Neural cell (in vitro differentiated cells): ENCODE results near the gene PDE4D. TPM values are rescaled to one million over a fixed set of nuclear protein-coding genes. Genes with fewer than 3 reads are reported as not detected.

Experiments used
- H2AFZ ChIP-seq: fragments of 200-600, 300-800 bp; sonication (generic), shearing (Covaris generic); 2 replicates; pipeline ENCODE4 v1.6.0; 2014; ENCODE audit warnings: low read depth, mild to moderate bottlenecking, antibody characterized with exemption, low read length, moderate library complexity
- H3F3A ChIP-seq: fragments of 200-600 bp; shearing (Covaris generic); 2 replicates; pipeline ENCODE4 v1.6.1; 2016; ENCODE audit warnings: mild to moderate bottlenecking, moderate library complexity, mixed read lengths, antibody characterized with exemption, low read length; ENCODE audit not compliant: insufficient read depth, poor library complexity, severe bottlenecking
- H3K27ac ChIP-seq: fragments of 200-600, 300-800 bp; sonication (generic), shearing (Covaris generic); 2 replicates; pipeline ENCODE4 v1.5.1; 2014; ENCODE audit warnings: mild to moderate bottlenecking, low read length, moderate library complexity
- H3K27me3 ChIP-seq: fragments of 300-800, 200-600 bp; sonication (generic), shearing (Covaris generic); 2 replicates; pipeline ENCODE4 v1.6.0; 2014; ENCODE audit warnings: mild to moderate bottlenecking, low read depth, low read length, moderate library complexity; ENCODE audit not compliant: insufficient read depth
- H3K36me3 ChIP-seq: fragments of 300-800, 200-600 bp; sonication (generic), shearing (Covaris generic); 2 replicates; pipeline ENCODE4 v1.5.1; 2014; ENCODE audit warnings: mild to moderate bottlenecking, antibody characterized with exemption, low read length, moderate library complexity; ENCODE audit not compliant: insufficient read depth
- H3K4me2 ChIP-seq: fragments of 300-800, 200-600 bp; sonication (generic), shearing (Covaris generic); 2 replicates; pipeline ENCODE4 v1.6.0; 2014; ENCODE audit warnings: mild to moderate bottlenecking, low read length
- H3K4me3 ChIP-seq: fragments of 300-800, 200-600 bp; sonication (generic), shearing (Covaris generic); 2 replicates; pipeline ENCODE4 v1.5.1; 2014; ENCODE audit warnings: mild to moderate bottlenecking, low read length, moderate library complexity
- H3K79me2 ChIP-seq: fragments of 200-600 bp; shearing (Covaris generic); replicated peaks from 2 replicates; pipeline ENCODE4 v1.6.0; 2014; ENCODE audit warnings: mild to moderate bottlenecking, low read length, moderate library complexity; ENCODE audit not compliant: insufficient read depth
- H3K9ac ChIP-seq: fragments of 300-800, 200-600 bp; sonication (generic), shearing (Covaris generic); 2 replicates; pipeline ENCODE4 v1.6.1; 2016; ENCODE audit warnings: mild to moderate bottlenecking, low read length, mixed read lengths
- H3K9me2 ChIP-seq: fragments of 200-600 bp; shearing (Covaris generic); 2 replicates; pipeline ENCODE4 v1.6.1; 2016; ENCODE audit warnings: mild to moderate bottlenecking, low read length, mixed read lengths; ENCODE audit not compliant: insufficient read depth
- H3K9me3 ChIP-seq: fragments of 200-600, 300-800 bp; sonication (generic), shearing (Covaris generic); 2 replicates; pipeline ENCODE4 v1.6.1; 2016; ENCODE audit warnings: mild to moderate bottlenecking, mixed run types, low read length, moderate library complexity, mixed read lengths
- H4K20me1 ChIP-seq: fragments of 200-600 bp; shearing (Covaris generic); 2 replicates; pipeline ENCODE4 v1.6.1; 2016; ENCODE audit warnings: mild to moderate bottlenecking, mixed run types; ENCODE audit not compliant: insufficient read depth
- EP300 ChIP-seq: fragments of 450-650 bp; conservative IDR thresholded peaks from 2 replicates; pipeline ENCODE4 v1.6.1; 2014; ENCODE audit warnings: antibody characterized with exemption, mild to moderate bottlenecking, moderate library complexity; ENCODE audit not compliant: poor library complexity, severe bottlenecking
- EZH2 ChIP-seq: fragments of 200-600, 300-800 bp; shearing (Covaris generic), sonication (generic); IDR thresholded peaks from 2 replicates; pipeline ENCODE4 v1.6.1; 2014; ENCODE audit warnings: antibody characterized with exemption, low read length, borderline replicate concordance, mild to moderate bottlenecking; ENCODE audit not compliant: insufficient read depth, poor library complexity, severe bottlenecking
- MXI1 ChIP-seq: fragments of 450-650 bp; conservative IDR thresholded peaks from 2 replicates; pipeline ENCODE4 v1.6.1; 2014; ENCODE audit warnings: antibody characterized with exemption, mild to moderate bottlenecking; ENCODE audit not compliant: poor library complexity, severe bottlenecking
- POLR2AphosphoS5 ChIP-seq: IDR thresholded peaks from 2 replicates; pipeline ENCODE4 v1.6.1; 2012
- RAD21 ChIP-seq: fragments of 450-650 bp; conservative IDR thresholded peaks from 2 replicates; pipeline ENCODE4 v1.6.1; 2014; ENCODE audit warnings: antibody characterized with exemption, mild to moderate bottlenecking, moderate library complexity
- SMC3 ChIP-seq: fragments of 450-650 bp; conservative IDR thresholded peaks from 2 replicates; pipeline ENCODE4 v1.6.1; 2014; ENCODE audit warnings: antibody characterized with exemption, mild to moderate bottlenecking, moderate library complexity; ENCODE audit not compliant: poor library complexity
- TAF1 ChIP-seq: IDR thresholded peaks from 2 replicates; pipeline ENCODE4 v1.6.1; 2012; ENCODE audit warnings: low read depth
- polyA plus RNA-seq: library from polyadenylated mRNA; depleted of rRNA; stranded (reverse); fragments of >200 nt; gene quantifications from 2 replicates; pipeline ENCODE4 v1.2.3, GENCODE V29; 2014
- TF ChIP-seq, protein P1 (sequence below): IDR thresholded peaks from 2 replicates; pipeline ENCODE4 v1.6.1; 2012; ENCODE audit warnings: borderline replicate concordance
- TF ChIP-seq, protein P2 (sequence below): fragments of 450-650 bp; IDR thresholded peaks from 2 replicates; pipeline ENCODE4 v1.5.1; 2014; ENCODE audit warnings: antibody characterized with exemption, mild to moderate bottlenecking, moderate library complexity; ENCODE audit not compliant: poor library complexity, severe bottlenecking

The PDE4D gene
- polyA plus RNA-seq, 1 donor from 2014 or later, result 42.8 TPM

- Histone ChIP-seq H3K79me2 (no peaks in the 10 kb centered on the region), H3K36me3 (no peaks in the 10 kb centered on the region), H4K20me1 (no peaks in the 10 kb centered on the region), H2AFZ (no peak overlapping the region), H3K9ac (peak overlapping the region; percentile 82), H3F3A (no peaks in the 10 kb centered on the region), H3K4me2 (peak overlapping the region; percentile 76), H3K9me2 (no peaks in the 10 kb centered on the region), H3K4me3 (peak overlapping the region; percentile 60), H3K27me3 (no peaks in the 10 kb centered on the region), H3K27ac (peak overlapping the region; percentile 99), H3K9me3 (no peaks in the 10 kb centered on the region)
- TF ChIP-seq EP300 (no peak), MXI1 (no peak), TAF1 (no peak), RAD21 (no peak), POLR2AphosphoS5 (no peak), EZH2 (no peak), SMC3 (no peak)
- TF ChIP-seq, protein P1, sequence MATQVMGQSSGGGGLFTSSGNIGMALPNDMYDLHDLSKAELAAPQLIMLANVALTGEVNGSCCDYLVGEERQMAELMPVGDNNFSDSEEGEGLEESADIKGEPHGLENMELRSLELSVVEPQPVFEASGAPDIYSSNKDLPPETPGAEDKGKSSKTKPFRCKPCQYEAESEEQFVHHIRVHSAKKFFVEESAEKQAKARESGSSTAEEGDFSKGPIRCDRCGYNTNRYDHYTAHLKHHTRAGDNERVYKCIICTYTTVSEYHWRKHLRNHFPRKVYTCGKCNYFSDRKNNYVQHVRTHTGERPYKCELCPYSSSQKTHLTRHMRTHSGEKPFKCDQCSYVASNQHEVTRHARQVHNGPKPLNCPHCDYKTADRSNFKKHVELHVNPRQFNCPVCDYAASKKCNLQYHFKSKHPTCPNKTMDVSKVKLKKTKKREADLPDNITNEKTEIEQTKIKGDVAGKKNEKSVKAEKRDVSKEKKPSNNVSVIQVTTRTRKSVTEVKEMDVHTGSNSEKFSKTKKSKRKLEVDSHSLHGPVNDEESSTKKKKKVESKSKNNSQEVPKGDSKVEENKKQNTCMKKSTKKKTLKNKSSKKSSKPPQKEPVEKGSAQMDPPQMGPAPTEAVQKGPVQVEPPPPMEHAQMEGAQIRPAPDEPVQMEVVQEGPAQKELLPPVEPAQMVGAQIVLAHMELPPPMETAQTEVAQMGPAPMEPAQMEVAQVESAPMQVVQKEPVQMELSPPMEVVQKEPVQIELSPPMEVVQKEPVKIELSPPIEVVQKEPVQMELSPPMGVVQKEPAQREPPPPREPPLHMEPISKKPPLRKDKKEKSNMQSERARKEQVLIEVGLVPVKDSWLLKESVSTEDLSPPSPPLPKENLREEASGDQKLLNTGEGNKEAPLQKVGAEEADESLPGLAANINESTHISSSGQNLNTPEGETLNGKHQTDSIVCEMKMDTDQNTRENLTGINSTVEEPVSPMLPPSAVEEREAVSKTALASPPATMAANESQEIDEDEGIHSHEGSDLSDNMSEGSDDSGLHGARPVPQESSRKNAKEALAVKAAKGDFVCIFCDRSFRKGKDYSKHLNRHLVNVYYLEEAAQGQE, result no peak
- TF ChIP-seq, protein P2, sequence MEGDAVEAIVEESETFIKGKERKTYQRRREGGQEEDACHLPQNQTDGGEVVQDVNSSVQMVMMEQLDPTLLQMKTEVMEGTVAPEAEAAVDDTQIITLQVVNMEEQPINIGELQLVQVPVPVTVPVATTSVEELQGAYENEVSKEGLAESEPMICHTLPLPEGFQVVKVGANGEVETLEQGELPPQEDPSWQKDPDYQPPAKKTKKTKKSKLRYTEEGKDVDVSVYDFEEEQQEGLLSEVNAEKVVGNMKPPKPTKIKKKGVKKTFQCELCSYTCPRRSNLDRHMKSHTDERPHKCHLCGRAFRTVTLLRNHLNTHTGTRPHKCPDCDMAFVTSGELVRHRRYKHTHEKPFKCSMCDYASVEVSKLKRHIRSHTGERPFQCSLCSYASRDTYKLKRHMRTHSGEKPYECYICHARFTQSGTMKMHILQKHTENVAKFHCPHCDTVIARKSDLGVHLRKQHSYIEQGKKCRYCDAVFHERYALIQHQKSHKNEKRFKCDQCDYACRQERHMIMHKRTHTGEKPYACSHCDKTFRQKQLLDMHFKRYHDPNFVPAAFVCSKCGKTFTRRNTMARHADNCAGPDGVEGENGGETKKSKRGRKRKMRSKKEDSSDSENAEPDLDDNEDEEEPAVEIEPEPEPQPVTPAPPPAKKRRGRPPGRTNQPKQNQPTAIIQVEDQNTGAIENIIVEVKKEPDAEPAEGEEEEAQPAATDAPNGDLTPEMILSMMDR, result no peak
Measured at GRCh38 chr5:59128646-59129290, 764.8 kb downstream of the PDE4D start.

DNA sequence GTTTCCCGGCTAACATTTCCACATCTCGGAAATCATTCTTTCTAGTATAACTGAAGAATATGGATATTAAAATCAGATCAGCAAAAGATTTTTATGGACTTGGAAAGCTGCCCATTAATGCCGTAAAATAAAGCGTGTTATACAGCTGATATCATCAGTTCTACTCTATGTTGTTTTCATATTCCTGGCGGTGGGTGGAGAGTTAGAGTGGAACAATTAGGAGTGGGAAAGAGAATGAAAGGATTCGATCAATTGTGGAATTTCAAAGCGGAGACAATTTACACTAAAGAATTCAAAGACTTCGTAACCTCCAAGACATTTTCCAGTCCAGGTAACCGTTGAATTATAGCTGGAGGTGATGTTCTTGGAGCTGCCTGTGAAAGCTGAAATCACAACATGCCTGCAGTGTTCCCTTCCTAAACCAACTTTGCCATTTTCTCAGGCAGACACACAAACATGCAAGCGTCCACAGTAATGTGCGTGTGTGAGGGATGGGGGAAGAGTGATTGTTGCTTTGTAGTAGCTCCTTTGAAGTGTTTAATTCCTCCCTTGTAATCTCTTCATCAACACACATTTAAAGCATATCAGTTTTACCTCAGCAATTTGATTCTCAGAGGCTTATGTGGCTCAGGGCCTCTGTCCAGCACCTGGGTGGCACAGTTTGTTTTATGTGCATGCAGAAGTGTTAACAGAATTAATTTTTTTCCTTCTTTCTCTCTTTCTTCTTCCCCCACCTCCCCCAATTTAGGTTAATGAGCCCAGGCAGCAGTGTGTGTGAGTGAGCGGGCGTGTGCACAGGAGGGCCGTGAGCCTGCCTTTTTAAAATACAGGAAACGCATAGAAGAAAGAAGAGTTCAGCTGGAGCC lies 766.6 kb downstream of the PDE4D start:
- no peaks in the 10 kb centered on the region for H3K27me3 ChIP-seq
- no peaks in the 10 kb centered on the region for H3K9me3 ChIP-seq
- peak overlapping the region; percentile 81 for H3K4me2 ChIP-seq
- no peaks in the 10 kb centered on the region for H3K79me2 ChIP-seq
- H3K4me3 ChIP-seq, result peak overlapping the region; percentile 60
- no peaks in the 10 kb centered on the region for H3F3A ChIP-seq
- H3K9me2 ChIP-seq, result no peaks in the 10 kb centered on the region
- peak overlapping the region; percentile 99 for H3K27ac ChIP-seq
- no peaks in the 10 kb centered on the region for H3K36me3 ChIP-seq
- H2AFZ ChIP-seq, result peak overlapping the region; percentile 51
- peak; percentile 17 for TF ChIP-seq TAF1
- TF ChIP-seq, protein P1, result peak; percentile 98
- TF ChIP-seq MXI1, result no peak
- no peak for TF ChIP-seq EZH2
- TF ChIP-seq SMC3, result no peak
- TF ChIP-seq, protein P2, result no peak
- no peak for TF ChIP-seq EP300
- TF ChIP-seq POLR2AphosphoS5, result peak; percentile 9
- TF ChIP-seq RAD21, result no peak
- H3K9ac ChIP-seq, result peak overlapping the region; percentile 85
- H4K20me1 ChIP-seq, result no peaks in the 10 kb centered on the region
